ENCODE measurements around the gene OPRM1. TPM values are rescaled to one million over a fixed set of nuclear protein-coding genes. Genes with fewer than 3 reads are reported as not detected.

OPRM1 gene
- total and polyA plus RNA-seq, 2 donors from 2014 or later, result not detected

DNA sequence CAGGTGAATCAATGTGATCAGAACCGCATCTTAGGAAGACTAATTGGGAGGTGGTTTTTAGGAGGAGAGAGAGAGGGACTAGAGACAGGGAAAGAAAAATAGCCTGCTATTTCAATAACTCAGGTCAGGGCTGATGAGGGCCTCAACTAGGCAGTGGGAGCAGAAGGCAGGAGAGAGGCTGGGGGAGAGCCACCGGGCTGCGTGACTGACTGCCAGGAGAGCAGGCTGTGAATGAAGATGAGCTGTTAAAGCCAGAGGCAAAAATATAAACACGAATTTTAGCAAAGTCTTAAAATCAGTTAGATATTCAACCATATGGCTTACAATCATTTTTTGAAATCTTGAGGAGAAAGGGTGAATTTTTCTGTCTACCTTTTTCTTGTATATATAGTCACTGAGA lies 168.0 kb downstream of the OPRM1 start:
- intact Hi-C loops (cut with DNase I), result no loop called here
- no peak overlapping the region for H3K4me3 ChIP-seq (ENCODE audit: low read length in 3 of 3)
- TF ChIP-seq, protein P1, sequence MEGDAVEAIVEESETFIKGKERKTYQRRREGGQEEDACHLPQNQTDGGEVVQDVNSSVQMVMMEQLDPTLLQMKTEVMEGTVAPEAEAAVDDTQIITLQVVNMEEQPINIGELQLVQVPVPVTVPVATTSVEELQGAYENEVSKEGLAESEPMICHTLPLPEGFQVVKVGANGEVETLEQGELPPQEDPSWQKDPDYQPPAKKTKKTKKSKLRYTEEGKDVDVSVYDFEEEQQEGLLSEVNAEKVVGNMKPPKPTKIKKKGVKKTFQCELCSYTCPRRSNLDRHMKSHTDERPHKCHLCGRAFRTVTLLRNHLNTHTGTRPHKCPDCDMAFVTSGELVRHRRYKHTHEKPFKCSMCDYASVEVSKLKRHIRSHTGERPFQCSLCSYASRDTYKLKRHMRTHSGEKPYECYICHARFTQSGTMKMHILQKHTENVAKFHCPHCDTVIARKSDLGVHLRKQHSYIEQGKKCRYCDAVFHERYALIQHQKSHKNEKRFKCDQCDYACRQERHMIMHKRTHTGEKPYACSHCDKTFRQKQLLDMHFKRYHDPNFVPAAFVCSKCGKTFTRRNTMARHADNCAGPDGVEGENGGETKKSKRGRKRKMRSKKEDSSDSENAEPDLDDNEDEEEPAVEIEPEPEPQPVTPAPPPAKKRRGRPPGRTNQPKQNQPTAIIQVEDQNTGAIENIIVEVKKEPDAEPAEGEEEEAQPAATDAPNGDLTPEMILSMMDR (IDR thresholded peaks at IDR 0.05; ENCODE audit: borderline replicate concordance, extremely low read depth, insufficient read depth), result no peak
- no peaks in the 10 kb centered on the region for H3K9me3 ChIP-seq (ENCODE audit: control insufficient read depth in 2 of 3, insufficient read depth in 1 of 3, low read length in 3 of 3)
- no peak for FAIRE-seq
- DNase-seq, result no peak
- H3K36me3 ChIP-seq (ENCODE audit: control insufficient read depth in 2 of 3, insufficient read depth in 3 of 3, low read length in 3 of 3), result peaks cover 0 to 2% (median 0%) of the 10 kb centered on the region in 3 donors
- no peaks in the 10 kb centered on the region for H3K27me3 ChIP-seq (ENCODE audit: control insufficient read depth, insufficient read depth, low read length)
- no peak overlapping the region for H3K27ac ChIP-seq (ENCODE audit: low read depth in 2 of 2, low read length in 2 of 2)
- H3K9ac ChIP-seq (ENCODE audit: low read length in 3 of 3), result no peak overlapping the region
- peaks cover 0 to 2% (median 0%) of the 10 kb centered on the region in 3 donors for H3K4me1 ChIP-seq (ENCODE audit: control insufficient read depth in 2 of 3, insufficient read depth in 2 of 3, low read depth in 1 of 3, low read length in 3 of 3)

DNA sequence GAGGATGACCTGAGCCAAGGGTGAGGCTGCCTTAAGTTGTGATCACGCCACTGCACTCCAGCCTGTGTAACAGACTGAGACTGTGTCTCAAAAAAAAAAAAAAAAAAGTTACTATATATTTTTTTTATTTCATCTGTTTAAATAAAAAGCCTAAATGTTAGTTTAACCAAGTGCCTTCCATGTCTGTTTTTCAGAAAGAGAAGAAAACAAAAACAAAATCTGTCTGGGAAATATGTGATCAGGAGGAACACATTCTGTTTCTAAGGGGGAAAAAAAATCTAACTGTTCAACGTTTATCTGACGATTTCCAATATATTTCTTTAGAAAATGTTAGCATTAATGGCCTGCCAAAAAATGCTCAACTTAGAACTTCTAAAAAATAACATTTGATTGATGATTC lies 170.5 kb downstream of the OPRM1 start:
- no peak for FAIRE-seq
- Histone ChIP-seq H3K4me1 (ENCODE audit: control insufficient read depth in 2 of 3, insufficient read depth in 2 of 3, low read depth in 1 of 3, low read length in 3 of 3) (no peaks in the 10 kb centered on the region), H3K4me3 (ENCODE audit: low read length in 3 of 3) (no peak overlapping the region), H3K9ac (ENCODE audit: low read length in 3 of 3) (no peak overlapping the region), H3K9me3 (ENCODE audit: control insufficient read depth in 2 of 3, insufficient read depth in 1 of 3, low read length in 3 of 3) (no peaks in the 10 kb centered on the region), H3K36me3 (ENCODE audit: control insufficient read depth in 2 of 3, insufficient read depth in 3 of 3, low read length in 3 of 3) (peaks cover 0 to 2% (median 0%) of the 10 kb centered on the region in 3 donors), H3K27ac (ENCODE audit: low read depth in 2 of 2, low read length in 2 of 2) (no peak overlapping the region), H3K27me3 (ENCODE audit: control insufficient read depth, insufficient read depth, low read length) (no peaks in the 10 kb centered on the region)
- TF ChIP-seq, protein P1 (IDR thresholded peaks at IDR 0.05; ENCODE audit: borderline replicate concordance, extremely low read depth, insufficient read depth), result no peak
- DNase-seq, result no peak
- intact Hi-C loops (cut with DNase I), result no loop called here

DNA sequence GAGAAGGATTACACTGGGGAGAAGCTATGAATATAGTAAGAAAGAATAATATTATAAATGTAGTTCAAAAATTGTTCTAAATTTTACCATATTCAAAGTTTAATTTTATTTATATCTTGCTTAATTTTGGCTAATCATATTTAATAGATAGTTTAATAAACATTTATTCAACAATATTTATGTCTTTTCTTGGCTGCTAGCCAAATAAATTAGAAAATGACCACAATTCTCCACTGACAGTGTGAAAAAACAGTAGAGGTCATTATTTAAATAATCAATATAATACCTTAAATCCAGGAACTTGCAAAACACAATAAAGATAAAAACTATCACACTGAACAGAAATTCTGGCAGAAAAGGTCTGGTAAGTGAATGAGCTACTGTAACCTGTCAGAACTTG lies 171.6 kb downstream of the OPRM1 start:
- H3K9me3 ChIP-seq (ENCODE audit: control insufficient read depth in 2 of 3, insufficient read depth in 1 of 3, low read length in 3 of 3), result no peaks in the 10 kb centered on the region
- no peak overlapping the region for H3K9ac ChIP-seq (ENCODE audit: low read length in 3 of 3)
- H3K4me3 ChIP-seq (ENCODE audit: low read length in 3 of 3), result no peak overlapping the region
- no peak for DNase-seq
- no peak overlapping the region for H3K27ac ChIP-seq (ENCODE audit: low read depth in 2 of 2, low read length in 2 of 2)
- no peaks in the 10 kb centered on the region for H3K27me3 ChIP-seq (ENCODE audit: control insufficient read depth, insufficient read depth, low read length)
- TF ChIP-seq, protein P1 (IDR thresholded peaks at IDR 0.05; ENCODE audit: borderline replicate concordance, extremely low read depth, insufficient read depth), result no peak
- H3K36me3 ChIP-seq (ENCODE audit: control insufficient read depth in 2 of 3, insufficient read depth in 3 of 3, low read length in 3 of 3), result peaks cover 0 to 2% (median 0%) of the 10 kb centered on the region in 3 donors
- no peaks in the 10 kb centered on the region for H3K4me1 ChIP-seq (ENCODE audit: control insufficient read depth in 2 of 3, insufficient read depth in 2 of 3, low read depth in 1 of 3, low read length in 3 of 3)
- intact Hi-C loops (cut with DNase I), result no loop called here
- FAIRE-seq, result no peak

DNA sequence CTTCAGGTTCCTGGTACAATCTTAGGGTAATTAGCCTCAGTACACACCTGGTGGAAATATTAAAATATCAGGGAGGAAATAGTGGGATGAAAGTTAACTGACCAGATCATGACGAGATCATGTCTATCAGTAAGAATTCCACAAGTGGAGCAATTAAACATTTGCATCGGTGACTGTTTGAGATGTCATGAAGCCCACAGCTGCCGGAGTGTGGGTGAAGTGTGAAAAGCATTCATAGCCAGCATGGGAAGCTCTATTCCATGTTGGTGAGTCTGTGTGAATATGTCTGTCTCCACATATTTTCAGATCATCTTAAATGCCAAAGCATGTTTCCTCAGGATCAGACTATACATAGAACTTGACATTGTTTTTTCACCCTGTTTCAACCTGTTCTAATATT lies 174.7 kb downstream of the OPRM1 start:
- no peak for FAIRE-seq
- Histone ChIP-seq H3K9me3 (ENCODE audit: control insufficient read depth in 2 of 3, insufficient read depth in 1 of 3, low read length in 3 of 3) (no peaks in the 10 kb centered on the region), H3K9ac (ENCODE audit: low read length in 3 of 3) (no peak overlapping the region), H3K27me3 (ENCODE audit: control insufficient read depth, insufficient read depth, low read length) (no peaks in the 10 kb centered on the region), H3K4me1 (ENCODE audit: control insufficient read depth in 2 of 3, insufficient read depth in 2 of 3, low read depth in 1 of 3, low read length in 3 of 3) (no peaks in the 10 kb centered on the region), H3K36me3 (ENCODE audit: control insufficient read depth in 2 of 3, insufficient read depth in 3 of 3, low read length in 3 of 3) (no peaks in the 10 kb centered on the region), H3K27ac (ENCODE audit: low read depth in 2 of 2, low read length in 2 of 2) (no peak overlapping the region), H3K4me3 (ENCODE audit: low read length in 3 of 3) (no peak overlapping the region)
- TF ChIP-seq, protein P1 (IDR thresholded peaks at IDR 0.05; ENCODE audit: borderline replicate concordance, extremely low read depth, insufficient read depth), result no peak
- no peak for DNase-seq
- intact Hi-C loops (cut with DNase I), result no loop called here
